Smooth muscle cell (in vitro differentiated cells): Measurements from ENCODE around the gene DDX47. TPM values are rescaled to one million over a fixed set of nuclear protein-coding genes. Genes with fewer than 3 reads are reported as not detected.

Experiments used
- DNase-seq: peaks from one replicate; lab custom pipeline; 2025; ENCODE audit not compliant: unreplicated experiment; lab: John Stamatoyannopoulos, UW
- H2AFZ ChIP-seq: fragments of 200-600 bp; sonication (generic); 2 replicates; pipeline ENCODE4 v1.6.0; 2016; ENCODE audit warnings: antibody characterized with exemption, low read depth, mild to moderate bottlenecking
- H3F3A ChIP-seq: fragments of 200-600 bp; sonication (generic); 2 replicates; pipeline ENCODE4 v1.6.0; 2017; ENCODE audit warnings: antibody characterized with exemption, low read depth
- H3K27ac ChIP-seq: fragments of 200-600 bp; sonication (generic); 2 replicates; pipeline ENCODE4 v1.5.1; 2016; ENCODE audit warnings: low read depth, mild to moderate bottlenecking
- H3K27me3 ChIP-seq: fragments of 200-600 bp; sonication (generic); 2 replicates; pipeline ENCODE4 v1.6.1; 2016; ENCODE audit warnings: low read depth, mild to moderate bottlenecking
- H3K36me3 ChIP-seq: fragments of 200-600 bp; sonication (generic); 2 replicates; pipeline ENCODE4 v1.5.1; 2016; ENCODE audit warnings: low read depth
- H3K4me1 ChIP-seq: fragments of 200-600 bp; sonication (generic); 2 replicates; pipeline ENCODE4 v1.5.1; 2016; ENCODE audit warnings: low read depth
- H3K4me2 ChIP-seq: fragments of 200-600 bp; sonication (generic); 2 replicates; pipeline ENCODE4 v1.6.0; 2016; ENCODE audit warnings: mild to moderate bottlenecking
- H3K4me3 ChIP-seq: fragments of 200-600 bp; sonication (generic); 2 replicates; pipeline ENCODE4 v1.5.1; 2016; ENCODE audit warnings: mild to moderate bottlenecking
- H3K79me2 ChIP-seq: fragments of 200-600 bp; sonication (generic); 2 replicates; pipeline ENCODE4 v1.6.0; 2016; ENCODE audit warnings: low read depth, mild to moderate bottlenecking
- H3K9ac ChIP-seq: fragments of 200-600 bp; sonication (generic); 2 replicates; pipeline ENCODE4 v1.6.0; 2016; ENCODE audit warnings: low read depth
- H3K9me3 ChIP-seq: fragments of 200-600 bp; sonication (generic); replicated peaks from 2 replicates; pipeline ENCODE4 v1.5.1; 2016; ENCODE audit warnings: low read depth
- H4K20me1 ChIP-seq: fragments of 200-600 bp; sonication (generic); 2 replicates; pipeline ENCODE4 v1.6.0; 2016; ENCODE audit warnings: low read depth
- CTCF ChIP-seq: fragments of 200-600 bp; sonication (generic); IDR thresholded peaks from 2 replicates; pipeline ENCODE4 v1.5.1; 2017; ENCODE audit warnings: borderline replicate concordance, mild to moderate bottlenecking, antibody characterized with exemption; ENCODE audit not compliant: insufficient read depth, poor library complexity, severe bottlenecking
- WGBS: methylation state at CpG from one replicate; pipeline ENCODE4 v1.1.7; 2016; ENCODE audit warnings: low lambda C conversion rate; 5-methylcytosine and 5-hydroxymethylcytosine counted together
- polyA plus RNA-seq: library from polyadenylated mRNA; unstranded; fragments of >200 nt; fragmentation: Nextera tagmentation; extraction: Ambion mirVana; gene quantifications from 2 replicates; pipeline ENCODE4 v1.2.1, GENCODE V29; 2016
- total RNA-seq: library from RNA; depleted of rRNA; stranded (reverse); fragments of >200 nt; gene quantifications from 2 replicates; pipeline ENCODE4 v1.2.3, GENCODE V29; 2014

DDX47 gene
- total and polyA plus RNA-seq, 2 experiments from 2014 or later, result 61.8 to 95.6 TPM

GRCh38 chr12:12788675-12789368 lies 24.3 kb upstream of the DDX47 start:
- H3K79me2 ChIP-seq, result no peaks in the 10 kb centered on the region
- H4K20me1 ChIP-seq, result no peaks in the 10 kb centered on the region
- H2AFZ ChIP-seq, result peak overlapping the region; percentile 71
- no peaks in the 10 kb centered on the region for H3K36me3 ChIP-seq
- no peak overlapping the region for H3K4me2 ChIP-seq
- H3K27me3 ChIP-seq, result no peaks in the 10 kb centered on the region
- H3K9ac ChIP-seq, result peak overlapping the region; percentile 46
- 23% methylated on average over 9 of the region's 9 CpGs for WGBS
- H3K4me1 ChIP-seq, result peaks cover 23% of the 10 kb centered on the region
- H3F3A ChIP-seq, result peaks cover 14% of the 10 kb centered on the region
- peak; percentile 65 for TF ChIP-seq CTCF
- no peak for DNase-seq
- H3K27ac ChIP-seq, result no peak overlapping the region
- H3K9me3 ChIP-seq, result no peaks in the 10 kb centered on the region
- H3K4me3 ChIP-seq, result no peak overlapping the region

GRCh38 chr12:12790956-12791355 lies 22.2 kb upstream of the DDX47 start:
- no peak for TF ChIP-seq CTCF
- peaks cover 14% of the 10 kb centered on the region for H3F3A ChIP-seq
- no peak overlapping the region for H3K27ac ChIP-seq
- H3K27me3 ChIP-seq, result no peaks in the 10 kb centered on the region
- no peak overlapping the region for H3K4me3 ChIP-seq
- H3K4me1 ChIP-seq, result peaks cover 15% of the 10 kb centered on the region
- DNase-seq, result no peak
- H3K36me3 ChIP-seq, result no peaks in the 10 kb centered on the region
- WGBS, result 74% methylated on average over 4 of the region's 4 CpGs
- no peak overlapping the region for H3K9ac ChIP-seq
- H4K20me1 ChIP-seq, result no peaks in the 10 kb centered on the region
- no peak overlapping the region for H3K4me2 ChIP-seq
- H3K79me2 ChIP-seq, result no peaks in the 10 kb centered on the region
- no peaks in the 10 kb centered on the region for H3K9me3 ChIP-seq
- H2AFZ ChIP-seq, result no peak overlapping the region

- Histone ChIP-seq H3K27ac (no peak overlapping the region), H3K4me3 (peak overlapping the region; percentile 21)
- TF ChIP-seq CTCF, result no peak
These were observed 21.3 kb upstream of the DDX47 start for GRCh38 chr12:12791756-12792369.

More at GRCh38 chr12:12791756-12792369, 21.3 kb upstream of the DDX47 start:
- H3K9me3 ChIP-seq, result no peaks in the 10 kb centered on the region
- H3K27me3 ChIP-seq, result no peaks in the 10 kb centered on the region
- peak overlapping the region; percentile 39 for H2AFZ ChIP-seq
- H3K9ac ChIP-seq, result no peak overlapping the region
- H3F3A ChIP-seq, result peaks cover 14% of the 10 kb centered on the region
- H3K4me2 ChIP-seq, result peak overlapping the region; percentile 66
- H3K4me1 ChIP-seq, result peaks cover 13% of the 10 kb centered on the region
- DNase-seq, result no peak
- WGBS, result 31% methylated on average over 7 of the region's 7 CpGs
- H3K36me3 ChIP-seq, result no peaks in the 10 kb centered on the region
- no peaks in the 10 kb centered on the region for H4K20me1 ChIP-seq
- H3K79me2 ChIP-seq, result no peaks in the 10 kb centered on the region
